Glomerular visceral epithelial cell (primary cell): ENCODE measurements around the gene KLF6.

ENCODE experiments used
- DNase-seq: peaks from one replicate; pipeline ENCODE4 v3.0.0-alpha.2; 2016; ENCODE audit errors: extremely low spot score

KLF6 gene

GRCh38 chr10:3774814-3775695 is 10.0 kb downstream of the KLF6 start:
- peak; percentile 84 for DNase-seq

- no peak for DNase-seq
Measured at GRCh38 chr10:3774018-3774813, 10.8 kb downstream of the KLF6 start.

- no peak for DNase-seq
Measured at GRCh38 chr10:3773460-3774017, 11.5 kb downstream of the KLF6 start.

GRCh38 chr10:3772361-3773171 is 12.4 kb downstream of the KLF6 start:
- DNase-seq, result no peak

GRCh38 chr10:3770611-3771110 is 14.3 kb downstream of the KLF6 start:
- DNase-seq, result no peak

GRCh38 chr10:3769556-3769955 is 15.5 kb downstream of the KLF6 start:
- no peak for DNase-seq

- no peak for DNase-seq
Measured at GRCh38 chr10:3766046-3766756, 18.8 kb downstream of the KLF6 start.

- DNase-seq, result no peak
Measured at GRCh38 chr10:3765146-3765545, 19.9 kb downstream of the KLF6 start.

GRCh38 chr10:3764626-3765112 is 20.3 kb downstream of the KLF6 start:
- DNase-seq, result no peak

- DNase-seq, result peak; percentile 73
Measured at GRCh38 chr10:3763852-3764625, 21.0 kb downstream of the KLF6 start.

- DNase-seq, result peak; percentile 92
Measured at GRCh38 chr10:3763035-3763456, 22.0 kb downstream of the KLF6 start.

GRCh38 chr10:3762309-3762708 is 22.7 kb downstream of the KLF6 start:
- no peak for DNase-seq

GRCh38 chr10:3761904-3762303 is 23.1 kb downstream of the KLF6 start:
- peak; percentile 92 for DNase-seq

GRCh38 chr10:3761021-3761686 is 23.9 kb downstream of the KLF6 start:
- DNase-seq, result peak; percentile 66

- no peak for DNase-seq
Measured at GRCh38 chr10:3760083-3760482, 24.9 kb downstream of the KLF6 start.

- no peak for DNase-seq
Measured at GRCh38 chr10:3759397-3759796, 25.6 kb downstream of the KLF6 start.

- DNase-seq, result no peak
Measured at GRCh38 chr10:3758491-3758970, 26.5 kb downstream of the KLF6 start.

- peak; percentile 50 for DNase-seq
Measured at GRCh38 chr10:3757638-3758490, 27.1 kb downstream of the KLF6 start.
